Esophagus muscularis mucosa (tissue), 4 donors: ENCODE data around the gene P2RY13. TPM values are rescaled to one million over a fixed set of nuclear protein-coding genes. Genes with fewer than 3 reads are reported as not detected.

ENCODE experiments used
- DNase-seq: peaks from one replicate; pipeline ENCODE4 v3.0.0-alpha.2; 2017; ENCODE audit errors: extremely low spot score
- H3K27ac ChIP-seq, 4 donors: fragments of 200-600 bp; sonication (generic); replicated peaks in 1 of 4; 1 replicate in 3 of 4; 2 replicates in 1 of 4; pipeline ENCODE4 v1.5.1; 2016 to 2019; ENCODE audit warnings: mild to moderate bottlenecking in 1 of 4
- H3K27me3 ChIP-seq, 4 donors: fragments of 200-600 bp; sonication (generic); one replicate each; pipeline versions ENCODE4 v1.5.1 to v1.6.0; 2016 to 2019
- H3K36me3 ChIP-seq, 4 donors: fragments of 200-600 bp; sonication (generic); one replicate each; pipeline ENCODE4 v1.5.1; 2016 to 2019
- H3K4me1 ChIP-seq, 4 donors: fragments of 200-600 bp; sonication (generic); one replicate each; pipeline ENCODE4 v1.5.1; 2016 to 2019
- H3K4me3 ChIP-seq, 4 donors: fragments of 200-600 bp; sonication (generic); 1 replicate in 2 of 4; 2 replicates in 2 of 4; pipeline ENCODE4 v1.5.1; 2016 to 2019; ENCODE audit warnings: mild to moderate bottlenecking in 4 of 4, moderate library complexity in 1 of 4
- H3K9me3 ChIP-seq, 4 donors: fragments of 200-600 bp; sonication (generic); 1 replicate in 3 of 4; 2 replicates in 1 of 4; pipeline ENCODE4 v1.5.1; 2016 to 2019
- CTCF ChIP-seq, 3 experiments: fragments of 200-600 bp in 2 of 3; fragments of 450-650 bp in 1 of 3; sonication (generic) in 2 of 3; IDR thresholded peaks; one replicate each; pipeline ENCODE4 v1.5.1; 2017 to 2019; ENCODE audit warnings: antibody characterized with exemption in 3 of 3, mild to moderate bottlenecking in 2 of 3, moderate library complexity in 1 of 3
- EP300 ChIP-seq: sonication (generic); formaldehyde crosslinking; IDR thresholded peaks from one replicate; pipeline ENCODE4 v1.6.1; 2017; ENCODE audit warnings: antibody characterized with exemption
- POLR2A ChIP-seq: fragments of 450-650 bp; IDR thresholded peaks from one replicate; pipeline ENCODE4 v1.6.1; 2017; ENCODE audit warnings: antibody characterized with exemption, moderate library complexity, mild to moderate bottlenecking, low read depth
- POLR2AphosphoS5 ChIP-seq, 2 donors: sonication (generic); formaldehyde crosslinking; IDR thresholded peaks; one replicate each; pipeline ENCODE4 v1.6.1; 2017; ENCODE audit warnings: antibody characterized with exemption in 2 of 2
- WGBS: methylation state at CpG from one replicate; pipeline ENCODE4 v1.1.5; 2018; 5-methylcytosine and 5-hydroxymethylcytosine counted together
- intact Hi-C: fragments of 100-400 bp; cut with DNase I; formaldehyde crosslinking; loops from one replicate; pipeline ENCODE4 v1.15.1; 2023
- total RNA-seq, 4 donors: library from RNA; depleted of rRNA; stranded (reverse); fragments of >200 nt; gene quantifications; one replicate each; pipeline versions ENCODE4 v1.1.0 to v1.2.1, GENCODE V29; 2016

Gene P2RY13
- total RNA-seq, 4 donors from 2014 or later: 0.80 to 2.0 (median 1.4) TPM

- H3K27ac ChIP-seq: no peak overlapping the region
- H3K4me3 ChIP-seq: no peak overlapping the region
- no peaks in the 10 kb centered on the region for H3K4me1 ChIP-seq
- TF ChIP-seq POLR2AphosphoS5 (IDR thresholded peaks at IDR 0.05) (no peak), POLR2A (no peak), EP300 (no peak), CTCF (IDR thresholded peaks at IDR 0.05) (no peak)
- no peaks in the 10 kb centered on the region for H3K27me3 ChIP-seq
- no peaks in the 10 kb centered on the region for H3K9me3 ChIP-seq
- no peaks in the 10 kb centered on the region for H3K36me3 ChIP-seq
- DNase-seq: no peak
- intact Hi-C loops: no loop called here
- 72% methylated on average over 5 of the region's 5 CpGs for WGBS
These were observed 38.1 kb upstream of the P2RY13 start for GRCh38 chr3:151367448-151367847.

- Histone ChIP-seq H3K27ac (no peak overlapping the region), H3K9me3 (no peaks in the 10 kb centered on the region), H3K27me3 (no peaks in the 10 kb centered on the region), H3K4me1 (no peaks in the 10 kb centered on the region), H3K36me3 (no peaks in the 10 kb centered on the region), H3K4me3 (no peak overlapping the region)
- DNase-seq: no peak
- intact Hi-C loops: no loop called here
- WGBS: 79% methylated on average over 3 of the region's 3 CpGs
- no peak for TF ChIP-seq EP300
- TF ChIP-seq CTCF (IDR thresholded peaks at IDR 0.05): no peak
- TF ChIP-seq POLR2A: no peak
- TF ChIP-seq POLR2AphosphoS5 (IDR thresholded peaks at IDR 0.05): no peak
These were observed 37.6 kb upstream of the P2RY13 start for GRCh38 chr3:151366993-151367392.

- no peaks in the 10 kb centered on the region for H3K27me3 ChIP-seq
- peaks cover 0 to 2% (median 0%) of the 10 kb centered on the region in 4 donors for H3K4me1 ChIP-seq
- no peak overlapping the region for H3K4me3 ChIP-seq
- WGBS: 59% methylated on average over 3 of the region's 3 CpGs
- intact Hi-C loops: no loop called here
- DNase-seq: no peak
- TF ChIP-seq POLR2A: no peak
- no peak for TF ChIP-seq EP300
- TF ChIP-seq CTCF (IDR thresholded peaks at IDR 0.05): no peak
- no peak for TF ChIP-seq POLR2AphosphoS5 (IDR thresholded peaks at IDR 0.05)
- no peaks in the 10 kb centered on the region for H3K9me3 ChIP-seq
- no peaks in the 10 kb centered on the region for H3K36me3 ChIP-seq
- H3K27ac ChIP-seq: no peak overlapping the region
These were observed 33.4 kb upstream of the P2RY13 start for GRCh38 chr3:151362751-151363174.

- no peaks in the 10 kb centered on the region for H3K9me3 ChIP-seq
These were observed 28.1 kb upstream of the P2RY13 start for GRCh38 chr3:151357463-151357850.

More at GRCh38 chr3:151357463-151357850, 28.1 kb upstream of the P2RY13 start:
- WGBS: 47% methylated on average over 2 of the region's 2 CpGs
- TF ChIP-seq CTCF (IDR thresholded peaks at IDR 0.05): no peak
- TF ChIP-seq EP300: no peak
- no peak for TF ChIP-seq POLR2AphosphoS5 (IDR thresholded peaks at IDR 0.05)
- no peak for TF ChIP-seq POLR2A
- Histone ChIP-seq H3K4me1 (peaks cover 0 to 9% (median 3%) of the 10 kb centered on the region in 4 donors), H3K27me3 (no peaks in the 10 kb centered on the region), H3K4me3 (no peak overlapping the region), H3K36me3 (no peaks in the 10 kb centered on the region), H3K27ac (no peak overlapping the region)
- DNase-seq: no peak
- intact Hi-C loops: no loop called here
